Jurkat, Clone E6-1 (cell line): ENCODE results near the gene MAPKAP1.
A peak's percentile ranks its signal among the peaks of the same experiment; 100 is the strongest.
"Not testable (repeated sequence)": the region's sequence is repeated elsewhere in the genome, so short reads cannot be mapped to it uniquely, and the experiment has no call there.

Experiments used
- DNase-seq: peaks from one replicate; pipeline ENCODE4 v3.0.0-alpha.2; 2011; ENCODE audit warnings: low read depth, low spot score
- H3K4me3 ChIP-seq: 2 replicates; pipeline ENCODE4 v1.5.1; 2011; ENCODE audit warnings: mild to moderate bottlenecking, low read length, control low read depth, moderate library complexity

MAPKAP1 gene

DNA sequence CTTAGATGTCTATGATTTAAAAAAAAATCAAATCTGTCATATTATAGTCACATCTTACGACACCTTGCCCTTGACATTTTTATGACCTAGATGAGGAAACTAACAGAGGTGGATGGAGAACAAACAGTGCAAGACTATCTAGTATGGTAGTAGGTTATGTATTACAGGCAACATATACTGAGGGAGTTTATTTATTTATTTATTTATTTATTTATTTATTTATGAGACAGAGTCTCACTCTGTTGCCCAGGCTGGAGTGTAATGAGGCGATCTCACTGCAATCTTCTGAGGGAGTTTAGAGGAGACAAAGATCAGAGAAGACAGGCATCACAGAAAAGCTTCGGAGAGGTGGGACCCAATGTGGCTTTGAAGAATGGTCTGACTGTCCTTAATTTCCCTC lies 35.6 kb upstream of the MAPKAP1 start:
- no peak overlapping the region for H3K4me3 ChIP-seq
- no peak for DNase-seq

DNA sequence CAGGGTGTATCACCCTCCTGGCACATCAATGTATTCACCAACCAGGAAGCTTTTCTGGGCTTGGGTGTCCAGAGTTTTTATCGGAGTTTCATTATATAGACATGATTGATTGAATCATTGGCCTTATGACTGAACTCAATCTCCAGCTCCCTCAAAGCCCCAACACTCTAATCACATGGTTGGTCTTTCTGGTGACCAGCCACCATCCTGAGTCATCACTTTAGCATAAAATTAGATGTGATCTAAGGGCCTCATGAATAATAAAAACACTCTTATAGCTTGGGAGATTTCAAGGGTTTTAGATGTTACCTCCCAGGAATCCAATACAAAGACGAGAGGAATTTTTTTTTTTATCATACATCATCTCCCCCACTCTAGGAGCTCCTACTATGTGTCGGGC lies 32.4 kb upstream of the MAPKAP1 start:
- no peak overlapping the region for H3K4me3 ChIP-seq
- no peak for DNase-seq

DNA sequence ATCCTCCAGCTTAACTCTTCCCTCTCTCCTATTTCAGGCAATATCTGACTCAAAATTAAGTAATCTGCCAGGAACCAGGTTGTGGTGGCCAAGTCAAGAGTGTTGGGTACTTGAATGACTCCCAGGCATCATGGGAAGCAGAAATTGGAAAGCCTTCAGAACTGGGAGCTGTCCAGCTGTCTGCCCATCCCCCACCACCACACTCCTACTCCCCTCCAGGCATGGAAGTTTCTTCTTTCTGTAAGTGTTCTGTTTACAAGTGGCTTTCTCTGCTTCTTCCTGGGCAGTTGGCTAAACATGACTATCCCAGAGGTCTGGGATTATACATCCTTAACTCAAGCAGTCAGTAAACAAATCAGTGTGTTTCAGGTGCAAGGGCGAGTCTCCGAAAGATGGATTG lies 25.6 kb upstream of the MAPKAP1 start:
- DNase-seq = no peak
- no peak overlapping the region for H3K4me3 ChIP-seq

DNA sequence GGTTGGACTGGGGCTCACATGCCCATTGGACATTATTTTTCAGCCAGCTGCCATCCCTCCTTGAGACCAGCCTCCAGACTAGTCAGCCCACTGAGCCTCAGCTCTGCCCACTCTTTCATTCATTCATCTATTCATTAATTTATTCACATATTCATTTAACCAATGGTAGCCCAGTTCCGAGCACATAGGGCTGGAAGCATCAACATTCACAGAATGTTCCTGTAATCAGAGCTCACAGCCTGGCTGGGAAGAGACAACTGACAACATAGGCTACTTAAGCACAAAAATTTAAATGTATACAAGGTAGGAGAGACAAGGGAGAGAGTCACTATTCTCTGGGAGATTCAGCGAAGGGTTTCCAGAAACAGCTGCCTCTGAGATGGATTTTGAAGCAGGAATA lies 23.2 kb upstream of the MAPKAP1 start:
- DNase-seq = no peak
- H3K4me3 ChIP-seq = no peak overlapping the region

DNA sequence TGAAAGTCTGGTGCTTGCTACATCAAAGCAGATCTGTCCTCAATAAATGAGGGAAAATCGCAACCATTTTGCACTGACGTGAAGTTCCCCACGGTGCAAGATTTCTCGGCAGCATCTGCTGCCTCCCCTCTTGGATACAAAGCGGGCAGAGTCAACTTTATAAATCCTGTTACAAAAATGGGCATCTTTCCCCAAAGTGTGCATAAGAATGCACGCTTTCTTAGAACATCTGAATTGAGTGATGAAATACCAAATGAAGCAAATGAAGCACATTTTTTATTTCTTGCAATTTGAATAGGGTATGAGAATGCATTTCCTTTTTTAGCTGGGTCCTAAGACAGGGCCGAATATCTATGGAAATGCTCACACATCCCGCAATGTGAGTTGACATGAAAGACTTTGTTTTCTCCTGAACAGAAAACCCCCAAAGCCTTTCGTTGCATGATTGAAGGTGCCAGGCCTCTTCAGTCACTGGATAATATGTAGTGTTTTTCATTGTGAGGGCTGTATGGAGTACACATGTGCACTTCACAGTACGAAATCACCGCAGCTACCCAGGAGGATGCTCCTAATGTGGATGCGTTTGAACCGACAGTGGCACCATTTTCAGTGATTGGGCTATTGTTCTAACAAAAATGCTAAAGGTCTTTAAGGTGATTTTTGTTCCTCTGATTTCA lies 19.6 kb upstream of the MAPKAP1 start:
- no peak for DNase-seq
- H3K4me3 ChIP-seq = no peak overlapping the region

DNA sequence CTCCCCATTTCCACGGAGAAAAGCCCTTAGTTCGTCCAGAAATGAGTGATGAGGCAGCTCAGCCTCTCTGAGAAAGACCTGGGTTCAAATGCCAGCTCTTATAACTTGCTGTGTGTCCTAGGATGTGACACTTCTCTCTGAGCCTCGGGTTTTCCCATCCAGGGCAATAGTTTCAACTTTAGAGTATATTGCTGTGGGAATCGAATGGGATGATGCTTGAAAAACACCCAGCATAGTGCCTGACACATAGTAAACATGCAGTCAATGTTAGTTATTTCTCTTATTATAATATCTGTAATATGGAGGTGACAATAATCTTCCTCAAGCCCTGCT lies 430 bp upstream of the MAPKAP1 start:
- DNase-seq = peak; percentile 5
- peak overlapping the region; percentile 86 for H3K4me3 ChIP-seq

DNA sequence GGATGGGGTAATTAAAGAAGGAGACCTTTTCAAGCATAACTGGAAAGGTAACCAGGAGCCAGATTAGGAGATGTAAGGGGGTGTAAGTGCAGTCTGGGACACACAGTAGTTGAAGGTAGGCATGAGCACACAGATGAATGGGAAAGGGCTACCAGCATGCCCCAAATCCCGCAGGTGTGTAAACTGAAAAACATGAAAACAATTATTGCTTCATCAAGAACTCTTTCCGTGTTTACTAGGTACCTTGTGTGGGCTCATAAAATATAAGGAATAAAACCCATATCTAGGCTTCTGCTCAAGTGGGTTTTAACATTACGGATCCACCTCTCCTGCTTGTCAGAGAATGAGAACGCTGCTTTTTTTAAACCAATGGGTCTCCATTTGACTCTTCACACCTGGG lies 1.1 kb downstream of the MAPKAP1 start:
- DNase-seq = no peak
- peak overlapping the region; percentile 86 for H3K4me3 ChIP-seq

DNA sequence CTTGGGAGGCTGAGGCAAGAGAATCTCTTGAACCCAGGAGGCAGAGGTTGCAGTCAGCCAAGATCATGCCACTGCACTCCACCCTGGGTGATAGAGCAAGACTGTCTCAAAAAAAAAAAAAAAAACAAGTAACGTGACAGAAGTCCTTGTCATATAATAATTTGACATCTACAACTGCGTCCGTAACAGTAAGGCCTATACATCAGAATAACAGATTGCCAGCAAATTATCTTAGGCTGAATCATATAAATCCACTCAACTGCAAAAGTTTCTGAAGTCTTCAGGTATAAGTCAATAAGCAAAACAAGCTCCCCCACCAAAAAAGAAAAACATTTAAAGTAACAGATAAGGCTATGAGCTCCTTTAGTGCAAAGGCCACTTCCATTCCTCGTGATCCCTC lies 3.3 kb downstream of the MAPKAP1 start:
- no peak for DNase-seq

DNA sequence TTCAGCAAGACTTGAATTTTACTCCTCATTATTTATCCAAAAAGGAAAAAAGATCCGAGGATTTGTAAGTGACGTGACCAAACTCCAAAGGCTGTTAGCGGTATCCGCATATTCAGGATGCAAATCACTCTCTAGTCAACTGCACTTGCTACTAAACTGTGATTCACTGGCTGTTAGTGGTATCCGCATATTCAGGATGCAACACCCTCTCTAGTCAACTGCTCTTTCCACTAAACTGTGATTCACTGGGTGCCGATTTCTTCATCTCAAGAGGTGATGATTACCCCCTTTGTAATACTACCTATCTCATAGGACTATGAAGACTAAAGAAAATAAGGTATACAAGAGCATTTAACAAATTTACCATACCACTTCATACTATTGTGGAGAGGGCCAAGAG lies 5.7 kb downstream of the MAPKAP1 start:
- no peak overlapping the region for H3K4me3 ChIP-seq
- DNase-seq = no peak

More for the DNA sequence above, 3.3 kb downstream of the MAPKAP1 start:
- H3K4me3 ChIP-seq = no peak overlapping the region

DNA sequence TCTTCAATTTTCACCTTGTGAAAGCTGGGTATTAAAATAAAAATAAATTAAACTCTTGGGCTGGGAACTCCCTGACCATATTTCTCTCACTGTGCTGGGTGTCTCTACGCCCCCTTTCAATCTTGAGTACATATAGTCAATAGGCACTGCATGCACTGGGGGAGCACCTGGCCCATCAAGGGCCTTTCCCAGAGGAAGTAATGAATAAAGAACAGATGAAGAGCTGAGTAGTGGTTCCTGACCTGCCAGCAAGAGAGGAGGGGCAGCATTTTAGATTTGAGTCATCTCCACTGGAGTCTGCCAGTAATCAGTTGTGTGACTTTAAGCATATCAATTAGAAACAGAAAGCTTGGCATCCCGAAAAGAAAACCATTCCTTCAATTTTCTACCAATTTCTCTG lies 6.2 kb downstream of the MAPKAP1 start:
- no peak overlapping the region for H3K4me3 ChIP-seq
- no peak for DNase-seq

DNA sequence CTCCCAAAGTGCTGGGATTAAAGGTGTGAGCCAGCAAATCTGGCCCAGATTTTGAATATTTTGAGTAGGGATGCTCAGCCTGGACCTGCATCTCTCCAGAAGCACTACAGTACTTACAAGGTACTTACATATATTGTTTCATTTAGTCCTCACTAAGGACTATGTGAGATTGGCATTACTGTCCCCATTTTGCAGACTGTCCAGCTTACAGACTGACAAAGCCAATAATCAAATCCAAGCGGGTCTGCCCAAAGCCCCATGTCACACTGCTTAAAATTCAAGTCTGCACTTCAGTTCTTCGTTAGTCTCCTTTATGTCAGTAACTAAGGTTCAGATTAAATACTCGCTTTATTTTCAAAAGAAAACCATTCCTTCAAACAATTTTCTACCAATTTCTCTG lies 7.1 kb downstream of the MAPKAP1 start:
- no peak overlapping the region for H3K4me3 ChIP-seq
- DNase-seq = no peak

DNA sequence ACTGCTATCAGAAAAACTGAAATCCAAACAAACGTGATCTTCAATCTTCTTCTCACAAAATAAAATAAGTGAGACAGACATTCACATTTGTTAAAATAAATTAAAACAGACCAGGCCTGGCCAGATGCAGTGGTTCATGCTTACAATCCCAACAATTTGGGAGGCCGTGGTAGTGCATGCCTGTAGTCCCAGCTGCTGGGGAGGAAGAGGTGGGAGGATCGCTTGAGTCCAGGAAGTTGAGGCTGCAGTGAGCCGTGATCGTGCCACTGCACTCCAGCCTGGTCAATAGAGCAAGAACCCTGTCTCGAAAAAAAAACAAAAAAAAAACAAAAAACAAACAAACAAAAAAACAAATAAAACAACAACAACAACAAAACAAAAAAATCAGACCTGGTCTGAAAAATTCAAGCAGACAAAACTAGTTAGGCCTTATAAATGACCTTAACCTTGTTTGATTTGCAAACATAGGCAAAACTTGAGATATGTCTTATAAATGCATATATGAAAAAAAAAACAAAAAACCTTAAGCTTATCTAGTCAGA lies 10.8 kb downstream of the MAPKAP1 start:
- H3K4me3 ChIP-seq = no peak overlapping the region
- no peak for DNase-seq

DNA sequence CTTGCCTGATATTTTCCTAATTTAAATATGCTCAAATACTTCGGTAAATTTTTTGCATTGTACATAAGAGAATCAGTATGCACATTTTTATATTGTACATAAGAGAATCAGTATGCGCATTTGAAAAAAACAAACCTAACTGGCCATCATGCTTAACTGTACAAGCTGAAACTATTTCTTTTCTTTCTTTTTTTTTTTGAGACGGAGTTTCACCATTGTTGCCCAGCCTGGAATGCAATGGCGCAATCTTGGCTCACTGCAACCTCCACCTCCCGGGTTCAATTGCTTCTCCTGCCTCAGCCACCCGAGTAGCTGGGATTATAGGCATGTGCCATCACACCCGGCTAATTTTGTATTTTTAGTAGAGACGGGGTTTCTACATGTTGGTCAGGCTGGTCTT lies 11.5 kb downstream of the MAPKAP1 start:
- not testable (repeated sequence) for DNase-seq, H3K4me3 ChIP-seq

DNA sequence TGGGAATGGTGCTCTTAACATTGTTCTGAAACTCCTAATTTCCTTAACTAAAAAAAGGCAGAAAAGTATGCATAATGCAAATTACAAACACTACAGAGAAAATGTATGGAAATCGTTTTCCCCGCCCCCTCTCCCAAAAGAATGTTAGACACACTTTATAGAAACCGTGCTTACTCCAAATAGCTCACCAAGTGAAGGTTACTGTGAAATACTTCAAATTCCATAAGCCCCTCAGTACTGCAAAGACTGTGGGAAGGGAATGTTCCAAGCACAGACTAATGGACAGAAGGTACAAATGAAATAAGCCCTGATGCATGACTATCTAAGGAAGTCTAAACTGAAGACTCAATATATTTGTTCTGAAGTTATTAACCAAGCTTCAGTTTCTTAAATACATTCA lies 12.5 kb downstream of the MAPKAP1 start:
- no peak for DNase-seq
- no peak overlapping the region for H3K4me3 ChIP-seq

DNA sequence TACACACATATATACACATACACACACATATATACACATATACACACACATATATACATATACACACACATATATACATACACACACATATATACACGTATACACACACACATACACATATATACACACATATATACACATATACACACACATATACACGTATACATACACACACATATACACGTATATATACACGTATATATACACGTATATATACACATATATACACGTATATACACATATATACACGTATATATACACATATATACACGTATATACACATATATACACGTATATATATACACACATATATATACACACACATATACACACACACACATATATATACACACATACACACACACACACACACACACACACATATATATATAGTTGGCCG lies 13.5 kb downstream of the MAPKAP1 start:
- DNase-seq, H3K4me3 ChIP-seq: not testable (repeated sequence)

DNA sequence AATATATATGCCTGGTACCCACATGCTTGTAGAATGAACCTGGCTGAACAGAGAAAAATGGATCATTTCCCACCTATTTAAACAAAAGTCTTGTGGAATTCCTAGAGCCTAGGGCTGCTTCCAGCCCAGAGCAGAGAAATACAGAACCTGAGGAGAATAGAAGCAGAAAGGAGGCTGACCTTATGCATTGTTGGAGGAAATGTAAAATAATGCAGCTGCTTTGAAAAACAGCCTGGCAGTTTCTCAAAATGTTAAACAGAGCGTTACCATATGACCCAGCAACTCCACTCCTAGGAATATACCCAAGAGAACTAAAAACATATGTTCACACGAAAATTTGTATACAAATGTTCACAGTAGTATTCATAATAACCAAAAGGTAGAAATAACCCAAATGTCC lies 15.1 kb downstream of the MAPKAP1 start:
- H3K4me3 ChIP-seq = no peak overlapping the region
- DNase-seq = no peak

DNA sequence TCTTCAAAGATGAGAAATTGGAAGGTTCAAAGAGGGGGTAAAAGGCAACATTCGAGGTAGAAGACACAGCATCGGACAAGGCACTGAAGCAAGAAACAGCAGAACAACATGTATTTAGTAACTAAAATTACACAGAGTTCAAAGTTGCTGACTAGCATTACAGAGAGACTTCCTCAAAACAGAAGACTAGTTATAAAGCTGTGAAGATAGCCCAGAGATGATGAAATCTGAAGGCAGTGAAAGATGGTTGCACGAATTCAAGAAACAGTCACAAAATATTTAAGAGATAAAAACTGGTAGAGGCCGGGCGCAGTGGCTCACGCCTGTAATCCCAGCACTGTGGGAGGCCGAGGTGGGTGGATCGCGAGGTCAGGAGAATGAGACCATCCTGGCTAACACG lies 16.3 kb downstream of the MAPKAP1 start:
- no peak overlapping the region for H3K4me3 ChIP-seq
- DNase-seq = no peak

DNA sequence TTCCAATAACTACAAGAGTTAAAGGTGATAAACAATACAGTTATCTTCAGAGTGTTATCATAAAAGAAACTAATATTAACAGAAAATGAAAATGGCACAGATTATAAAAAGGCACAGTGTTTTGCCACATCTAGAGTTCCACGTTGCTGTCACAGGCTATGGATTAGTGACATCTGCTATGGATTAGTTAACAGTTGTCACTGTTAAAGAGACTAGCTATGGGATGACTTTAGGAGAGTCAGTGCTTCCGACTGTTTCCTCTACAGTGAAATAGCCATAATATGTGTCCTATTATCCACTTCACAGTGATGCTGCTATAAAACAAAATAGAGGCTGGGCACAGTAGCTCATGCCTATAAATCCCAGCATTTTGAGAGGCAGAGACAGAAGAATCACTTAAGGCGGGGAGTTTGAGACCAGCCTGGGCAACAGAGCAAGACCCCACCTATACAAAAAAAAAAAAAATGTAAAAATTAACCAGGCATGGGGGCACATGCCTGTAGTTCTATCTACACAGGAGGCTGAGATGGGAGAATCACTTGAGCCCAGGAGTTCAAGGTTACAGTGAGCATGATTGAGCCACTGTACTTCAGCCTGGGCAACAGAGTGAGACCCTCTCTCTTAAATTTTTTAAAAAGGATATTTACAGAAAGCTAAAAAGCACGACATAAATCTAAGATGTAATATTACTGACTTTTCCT lies 19.7 kb downstream of the MAPKAP1 start:
- no peak for DNase-seq
- no peak overlapping the region for H3K4me3 ChIP-seq

DNA sequence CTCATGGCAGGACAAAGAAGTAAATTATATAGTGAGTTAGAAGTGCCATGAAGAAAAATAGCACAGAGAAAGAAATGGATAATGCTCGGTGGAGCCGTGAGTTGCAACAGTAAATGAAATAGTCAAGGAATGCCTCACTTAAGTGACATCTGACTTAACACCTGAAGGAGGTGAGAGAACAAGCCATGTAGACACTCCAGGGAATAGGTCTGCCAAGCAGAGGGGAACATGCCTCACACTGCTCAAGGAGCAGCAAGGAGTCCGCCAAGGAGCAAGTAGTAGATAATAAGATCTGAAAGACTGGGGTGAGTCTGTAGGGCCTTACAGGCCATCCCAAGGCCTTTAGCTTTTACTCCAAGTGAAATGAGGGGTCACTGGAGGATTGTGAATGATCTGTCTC lies 21.8 kb downstream of the MAPKAP1 start:
- H3K4me3 ChIP-seq = no peak overlapping the region
- no peak for DNase-seq

DNA sequence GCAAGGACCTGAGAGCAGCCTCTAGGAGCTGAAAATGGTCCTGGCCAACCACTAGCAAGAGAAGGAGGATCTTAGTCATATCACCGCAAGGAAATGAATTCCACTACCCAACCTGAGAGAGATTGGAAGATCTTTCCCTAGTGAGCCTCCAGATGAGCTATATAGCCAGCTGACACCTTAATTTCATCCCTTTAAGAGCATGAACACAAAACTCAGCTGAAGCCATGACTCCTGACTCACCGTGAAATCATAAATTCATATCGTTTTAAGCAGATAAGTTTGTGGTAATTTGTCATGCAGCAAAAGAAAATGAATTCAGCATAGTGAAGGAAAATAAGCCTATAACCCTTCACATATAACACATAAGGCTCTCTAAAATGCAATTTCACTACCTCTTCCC lies 23.5 kb downstream of the MAPKAP1 start:
- no peak overlapping the region for H3K4me3 ChIP-seq
- DNase-seq = no peak

DNA sequence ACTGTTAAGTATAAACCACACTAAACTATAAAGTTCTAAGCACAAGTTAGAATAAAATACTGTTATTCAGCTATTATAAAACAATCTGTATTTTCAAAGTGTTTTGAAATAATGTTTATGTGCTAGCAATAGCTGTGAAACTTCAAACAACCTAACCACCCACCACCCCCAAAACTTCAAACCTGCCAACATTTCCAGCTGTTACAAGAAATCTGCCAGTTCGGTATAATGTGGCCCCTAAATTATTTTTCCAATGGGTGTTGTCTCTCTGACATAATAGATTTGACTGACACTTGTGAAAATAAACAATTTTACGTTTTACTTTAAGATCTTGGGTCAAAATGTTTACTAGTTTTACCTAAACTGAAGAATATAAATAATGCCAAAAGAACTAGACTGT lies 24.7 kb downstream of the MAPKAP1 start:
- no peak for DNase-seq
- no peak overlapping the region for H3K4me3 ChIP-seq
